K562 (cell line): ENCODE data around the gene DAGLA. TPM values are rescaled to one million over a fixed set of nuclear protein-coding genes. Genes with fewer than 3 reads are reported as not detected.

ENCODE experiments used
- BRD9 ChIP-seq: fragments of 450-650 bp; IDR thresholded peaks from 2 replicates; pipeline ENCODE4 v1.6.1; 2018; ENCODE audit warnings: low read depth; ENCODE audit not compliant: partially characterized antibody
- FOXO4 ChIP-seq: fragments of 450-650 bp; formaldehyde crosslinking; IDR thresholded peaks from 2 replicates; pipeline ENCODE4 v1.4.0; 2020; ENCODE audit warnings: mild to moderate bottlenecking, moderate library complexity
- GATA2 ChIP-seq: sonication (generic); formaldehyde crosslinking; IDR thresholded peaks from 2 replicates; pipeline ENCODE4 v1.4.0; 2020; ENCODE audit warnings: mild to moderate bottlenecking, missing genetic modification reagents
- HIVEP1 ChIP-seq: fragments of 250-450 bp; sonication (Bioruptor Pico); IDR thresholded peaks from 2 replicates; pipeline ENCODE4 v1.4.0; 2020; ENCODE audit warnings: mild to moderate bottlenecking
- HLTF ChIP-seq: fragments of 450-650 bp; IDR thresholded peaks from 2 replicates; pipeline ENCODE4 v1.6.1; 2016
- HMG20A ChIP-seq: fragments of 450-650 bp; formaldehyde crosslinking; conservative IDR thresholded peaks from 2 replicates; pipeline ENCODE4 v1.4.0; 2020; ENCODE audit warnings: mild to moderate bottlenecking, mixed read lengths
- KLF6 ChIP-seq: fragments of 250-450 bp; sonication (Bioruptor Pico); IDR thresholded peaks from 2 replicates; pipeline ENCODE4 v1.4.0; 2020; ENCODE audit warnings: mild to moderate bottlenecking, moderate library complexity, borderline replicate concordance
- POLR2A ChIP-seq: fragments of 450-650 bp; conservative IDR thresholded peaks from 2 replicates; pipeline ENCODE4 v1.6.1; 2016
- POLR2H ChIP-seq: IDR thresholded peaks from 2 replicates; pipeline ENCODE4 v1.6.1; 2016; ENCODE audit warnings: missing genetic modification characterization, low read depth, mild to moderate bottlenecking, control low read depth, missing compliant biosample characterization, moderate library complexity
- THAP7 ChIP-seq: fragments of 250-450 bp; sonication (Bioruptor Pico); IDR thresholded peaks from 2 replicates; pipeline ENCODE4 v1.5.0; 2021
- ZC3H4 ChIP-seq: sonication (generic); formaldehyde crosslinking; IDR thresholded peaks from 2 replicates; pipeline ENCODE4 v1.9.0; 2021; ENCODE audit warnings: missing genetic modification reagents, borderline replicate concordance
- ZNF140 ChIP-seq: fragments of 250-450 bp; sonication (Bioruptor Pico); IDR thresholded peaks from 2 replicates; pipeline ENCODE4 v1.8.0; 2021; ENCODE audit warnings: moderate library complexity, mild to moderate bottlenecking, inconsistent platforms
- ZNF224 ChIP-seq: sonication (generic); formaldehyde crosslinking; IDR thresholded peaks from 2 replicates; pipeline ENCODE4 v1.8.0; 2022; ENCODE audit warnings: mild to moderate bottlenecking, missing genetic modification reagents
- ZNF318 ChIP-seq, 2 experiments: fragments of 450-650 bp; IDR thresholded peaks; 2 replicates each; pipeline ENCODE4 v1.6.1; 2016; ENCODE audit warnings: mild to moderate bottlenecking in 2 of 2, borderline replicate concordance in 1 of 2, low read depth in 1 of 2, moderate library complexity in 1 of 2
- ZNF41 ChIP-seq: fragments of 250-450 bp; sonication (Bioruptor Pico); conservative IDR thresholded peaks from 2 replicates; pipeline ENCODE4 v1.4.0; 2020; ENCODE audit warnings: mild to moderate bottlenecking
- ZNF717 ChIP-seq: fragments of 250-450 bp; sonication (Bioruptor Pico); IDR thresholded peaks from 2 replicates; pipeline ENCODE4 v1.5.0; 2021
- ZNF76 ChIP-seq: fragments of 250-450 bp; sonication (Bioruptor Pico); IDR thresholded peaks from 2 replicates; pipeline ENCODE4 v1.4.0; 2020; ENCODE audit warnings: mild to moderate bottlenecking, moderate library complexity, borderline replicate concordance
- polyA plus RNA-seq, 8 experiments: library from polyadenylated mRNA; depleted of rRNA in 4 of 8; stranded (reverse) in 5 of 8; unstranded in 3 of 8; fragments of >200 nt; fragmentation: Nextera tagmentation in 2 of 8; fragmentation: Illumina TruSeq in 1 of 8; extraction: Ambion mirVana in 2 of 8; extraction: Trizol in 1 of 8; gene quantifications; 2 replicates each; pipeline versions ENCODE4 v1.2.1 to v1.2.3, GENCODE V29; 2011 to 2014; ENCODE audit warnings: inconsistent platforms in 1 of 8, missing spikeins in 1 of 8
- total RNA-seq, 7 experiments: library from RNA; depleted of rRNA in 6 of 7; stranded (reverse); fragments of >200 nt in 6 of 7; fragmentation: Illumina TruSeq in 2 of 7; extraction: Trizol in 2 of 7; gene quantifications; 2 replicates each; pipeline versions ENCODE4 v1.2.1 to v1.2.3, GENCODE V29; 2011 to 2021; ENCODE audit warnings: low replicate concordance in 1 of 7

DAGLA gene
- total and polyA plus RNA-seq, 9 of the 15 experiments (the other 6 are each of a cell fraction or from before 2014, with no cell fraction given), result 0.03 to 0.16 (median 0.04) TPM; not detected in 4

- TF ChIP-seq BRD9 (no peak), POLR2H (tag) (no peak), ZNF224 (CRISPR knock-in tag) (no peak), FOXO4 (CRISPR knock-in tag) (no peak), ZNF140 (CRISPR knock-in tag) (no peak), HLTF (no peak), THAP7 (CRISPR knock-in tag) (no peak), ZC3H4 (no peak), GATA2 (CRISPR knock-in tag) (no peak), ZNF41 (no peak), POLR2A (no peak), ZNF318 (IDR thresholded peaks at IDR 0.05; ENCODE audit: borderline replicate concordance in 1 of 2, low read depth in 1 of 2) (no peak), KLF6 (CRISPR knock-in tag) (no peak), ZNF717 (CRISPR knock-in tag) (no peak), HIVEP1 (CRISPR knock-in tag) (no peak), HMG20A (CRISPR knock-in tag) (no peak), ZNF76 (CRISPR knock-in tag) (no peak)
Measured at GRCh38 chr11:61679893-61680621, at the start of gene DAGLA (continued).
